OCI-LY1 (cell line): ENCODE results near the gene PCDHB16.
"Not testable (repeated sequence)": the region's sequence is repeated elsewhere in the genome, so short reads cannot be mapped to it uniquely, and the experiment has no call there.

Source experiments
- EZH2 ChIP-seq: fragments of 200-600 bp; sonication (generic), shearing (Covaris generic); IDR thresholded peaks from 2 replicates; pipeline ENCODE4 v1.8.0; 2017; ENCODE audit warnings: borderline replicate concordance, mixed run types, mild to moderate bottlenecking, antibody characterized with exemption, low read length, moderate library complexity, mixed read lengths
- TF ChIP-seq, protein P1 (sequence below): fragments of 200-600 bp; sonication (generic), shearing (Covaris generic); IDR thresholded peaks from 2 replicates; pipeline ENCODE4 v1.5.1; 2017; ENCODE audit warnings: mild to moderate bottlenecking, antibody characterized with exemption, low read length, moderate library complexity, mixed read lengths

DNA sequence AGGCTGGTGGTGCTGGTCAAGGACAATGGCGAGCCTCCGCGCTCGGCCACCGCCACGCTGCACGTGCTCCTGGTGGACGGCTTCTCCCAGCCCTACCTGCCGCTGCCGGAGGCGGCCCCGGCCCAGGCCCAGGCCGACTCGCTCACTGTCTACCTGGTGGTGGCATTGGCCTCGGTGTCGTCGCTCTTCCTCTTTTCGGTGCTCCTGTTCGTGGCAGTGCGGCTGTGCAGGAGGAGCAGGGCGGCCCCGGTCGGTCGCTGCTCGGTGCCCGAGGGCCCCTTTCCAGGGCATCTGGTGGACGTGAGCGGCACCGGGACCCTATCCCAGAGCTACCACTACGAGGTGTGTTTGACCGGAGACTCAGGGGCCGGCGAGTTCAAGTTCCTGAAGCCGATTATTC, 44.8 kb upstream of the PCDHB16 start:
- TF ChIP-seq, protein P1, sequence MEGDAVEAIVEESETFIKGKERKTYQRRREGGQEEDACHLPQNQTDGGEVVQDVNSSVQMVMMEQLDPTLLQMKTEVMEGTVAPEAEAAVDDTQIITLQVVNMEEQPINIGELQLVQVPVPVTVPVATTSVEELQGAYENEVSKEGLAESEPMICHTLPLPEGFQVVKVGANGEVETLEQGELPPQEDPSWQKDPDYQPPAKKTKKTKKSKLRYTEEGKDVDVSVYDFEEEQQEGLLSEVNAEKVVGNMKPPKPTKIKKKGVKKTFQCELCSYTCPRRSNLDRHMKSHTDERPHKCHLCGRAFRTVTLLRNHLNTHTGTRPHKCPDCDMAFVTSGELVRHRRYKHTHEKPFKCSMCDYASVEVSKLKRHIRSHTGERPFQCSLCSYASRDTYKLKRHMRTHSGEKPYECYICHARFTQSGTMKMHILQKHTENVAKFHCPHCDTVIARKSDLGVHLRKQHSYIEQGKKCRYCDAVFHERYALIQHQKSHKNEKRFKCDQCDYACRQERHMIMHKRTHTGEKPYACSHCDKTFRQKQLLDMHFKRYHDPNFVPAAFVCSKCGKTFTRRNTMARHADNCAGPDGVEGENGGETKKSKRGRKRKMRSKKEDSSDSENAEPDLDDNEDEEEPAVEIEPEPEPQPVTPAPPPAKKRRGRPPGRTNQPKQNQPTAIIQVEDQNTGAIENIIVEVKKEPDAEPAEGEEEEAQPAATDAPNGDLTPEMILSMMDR, result not testable (repeated sequence)
- not testable (repeated sequence) for TF ChIP-seq EZH2
